Muscle of leg (tissue), 11 donors: ENCODE data around the gene PCDH8. TPM values are rescaled to one million over a fixed set of nuclear protein-coding genes. Genes with fewer than 3 reads are reported as not detected.
A peak's percentile ranks its signal among the peaks of the same experiment; 100 is the strongest.

Source experiments
- DNase-seq: peaks from one replicate; pipeline ENCODE4 v3.0.0; 2013
- H3K27ac ChIP-seq: one replicate; pipeline ENCODE4 v1.5.1; 2013; ENCODE audit warnings: mild to moderate bottlenecking, low read length, control low read depth
- H3K27me3 ChIP-seq: one replicate; pipeline ENCODE4 v1.6.1; 2013; ENCODE audit warnings: low read length; ENCODE audit not compliant: control insufficient read depth, insufficient read depth
- H3K36me3 ChIP-seq: one replicate; pipeline ENCODE4 v1.6.1; 2013; ENCODE audit warnings: low read length; ENCODE audit not compliant: control insufficient read depth, insufficient read depth
- H3K4me1 ChIP-seq: one replicate; pipeline ENCODE4 v1.6.1; 2013; ENCODE audit warnings: low read length; ENCODE audit not compliant: control insufficient read depth, insufficient read depth
- H3K4me3 ChIP-seq: one replicate; pipeline ENCODE4 v1.5.1; 2013; ENCODE audit warnings: low read length, control low read depth
- H3K9me3 ChIP-seq: replicated peaks from 2 replicates; pipeline ENCODE4 v1.6.1; 2013; ENCODE audit warnings: low read depth, low read length; ENCODE audit not compliant: control insufficient read depth
- WGBS: methylation state at CpG from one replicate; pipeline ENCODE4 v1.1.5; 2013; ENCODE audit warnings: missing lambda C conversion rate; ENCODE audit not compliant: insufficient coverage; 5-methylcytosine and 5-hydroxymethylcytosine counted together
- polyA plus RNA-seq, 8 donors: library from polyadenylated mRNA; unstranded; fragments of 120-200 nt; gene quantifications; one replicate each; pipeline versions ENCODE4 v1.2.1 to v1.2.3, GENCODE V29; 2013; ENCODE audit warnings: inconsistent platforms in 1 of 8, low replicate concordance in 1 of 8; ENCODE audit not compliant: insufficient read length in 8 of 8, insufficient read depth in 1 of 8
- total RNA-seq: library from RNA; stranded (reverse); fragments of 120-200 nt; gene quantifications from one replicate; pipeline ENCODE4 v1.2.4, GENCODE V29; 2013

The PCDH8 gene
- total and polyA plus RNA-seq, 9 donors, result 0.44 to 2.2 (median 0.79) TPM

GRCh38 chr13:52851137-52851962 is 2.9 kb upstream of the PCDH8 start:
- DNase-seq, result peak; percentile 66
- no peaks in the 10 kb centered on the region for H3K36me3 ChIP-seq
- H3K4me1 ChIP-seq, result peaks cover 40% of the 10 kb centered on the region
- peaks cover 46% of the 10 kb centered on the region for H3K27me3 ChIP-seq
- no peaks in the 10 kb centered on the region for H3K9me3 ChIP-seq
- H3K27ac ChIP-seq, result peak overlapping the region; percentile 84
- under 1% methylated on average over 46 of the region's 60 CpGs for WGBS
- H3K4me3 ChIP-seq, result peak overlapping the region; percentile 79

GRCh38 chr13:52850396-52851136 is 2.1 kb upstream of the PCDH8 start:
- H3K27me3 ChIP-seq, result peaks cover 54% of the 10 kb centered on the region
- no peaks in the 10 kb centered on the region for H3K36me3 ChIP-seq
- H3K27ac ChIP-seq, result peak overlapping the region; percentile 84
- H3K4me1 ChIP-seq, result peaks cover 43% of the 10 kb centered on the region
- H3K4me3 ChIP-seq, result peak overlapping the region; percentile 79
- DNase-seq, result peak; percentile 89
- WGBS, result under 1% methylated on average over 40 of the region's 47 CpGs
- H3K9me3 ChIP-seq, result no peaks in the 10 kb centered on the region

GRCh38 chr13:52850072-52850395 is 1.6 kb upstream of the PCDH8 start:
- DNase-seq, result no peak
- Histone ChIP-seq H3K4me1 (peaks cover 48% of the 10 kb centered on the region), H3K27ac (no peak overlapping the region), H3K4me3 (no peak overlapping the region), H3K9me3 (no peaks in the 10 kb centered on the region), H3K27me3 (peaks cover 60% of the 10 kb centered on the region), H3K36me3 (no peaks in the 10 kb centered on the region)
- WGBS, result no CpG with 5 or more reads among the region's 5 CpGs

- no peaks in the 10 kb centered on the region for H3K9me3 ChIP-seq
- peaks cover 48% of the 10 kb centered on the region for H3K4me1 ChIP-seq
- no peak overlapping the region for H3K4me3 ChIP-seq
- 7% methylated on average over 13 of the region's 24 CpGs for WGBS
- no peaks in the 10 kb centered on the region for H3K36me3 ChIP-seq
- DNase-seq, result peak; percentile 44
- H3K27ac ChIP-seq, result no peak overlapping the region
- H3K27me3 ChIP-seq, result peaks cover 65% of the 10 kb centered on the region
Observed at GRCh38 chr13:52849291-52850071, 1.0 kb upstream of the PCDH8 start.

- no peak overlapping the region for H3K4me3 ChIP-seq
Observed at GRCh38 chr13:52847682-52848432, 583 bp downstream of the PCDH8 start.

GRCh38 chr13:52847322-52847681 is 1.1 kb downstream of the PCDH8 start:
- DNase-seq, result no peak
- Histone ChIP-seq H3K27me3 (peaks cover 72% of the 10 kb centered on the region), H3K4me1 (peaks cover 46% of the 10 kb centered on the region), H3K36me3 (no peaks in the 10 kb centered on the region), H3K4me3 (no peak overlapping the region), H3K27ac (no peak overlapping the region), H3K9me3 (no peaks in the 10 kb centered on the region)
- WGBS, result 2% methylated on average over 51 of the region's 51 CpGs

More at GRCh38 chr13:52847682-52848432, 583 bp downstream of the PCDH8 start:
- 5% methylated on average over 75 of the region's 75 CpGs for WGBS
- no peak for DNase-seq
- no peaks in the 10 kb centered on the region for H3K36me3 ChIP-seq
- H3K27me3 ChIP-seq, result peaks cover 69% of the 10 kb centered on the region
- no peaks in the 10 kb centered on the region for H3K9me3 ChIP-seq
- H3K4me1 ChIP-seq, result peaks cover 48% of the 10 kb centered on the region
- H3K27ac ChIP-seq, result no peak overlapping the region

GRCh38 chr13:52846567-52847321 is 1.7 kb downstream of the PCDH8 start:
- no peaks in the 10 kb centered on the region for H3K9me3 ChIP-seq
- H3K4me1 ChIP-seq, result peaks cover 42% of the 10 kb centered on the region
- H3K27ac ChIP-seq, result no peak overlapping the region
- DNase-seq, result peak; percentile 76
- 1% methylated on average over 100 of the region's 100 CpGs for WGBS
- peaks cover 73% of the 10 kb centered on the region for H3K27me3 ChIP-seq
- H3K36me3 ChIP-seq, result no peaks in the 10 kb centered on the region
- H3K4me3 ChIP-seq, result no peak overlapping the region

- Histone ChIP-seq H3K4me3 (peak overlapping the region; percentile 10), H3K4me1 (peaks cover 38% of the 10 kb centered on the region), H3K36me3 (no peaks in the 10 kb centered on the region), H3K27ac (no peak overlapping the region), H3K9me3 (no peaks in the 10 kb centered on the region), H3K27me3 (peaks cover 69% of the 10 kb centered on the region)
- WGBS, result 2% methylated on average over 98 of the region's 98 CpGs
- DNase-seq, result peak; percentile 45
Observed at GRCh38 chr13:52845766-52846566, 2.5 kb downstream of the PCDH8 start.
